Mesothelial cell of epicardium (in vitro differentiated cells): ENCODE data around the gene ZNF18. TPM values are rescaled to one million over a fixed set of nuclear protein-coding genes. Genes with fewer than 3 reads are reported as not detected.

Experiments
- DNase-seq, 2 experiments: peaks; one replicate each; pipeline ENCODE4 v3.0.0; 2021; ENCODE audit warnings: low spot score in 2 of 2; ENCODE audit not compliant: unreplicated experiment in 2 of 2
- H3K27ac Mint-ChIP-seq: 2 replicates; pipeline ENCODE4 v1.8.0; 2021; ENCODE audit warnings: mixed read lengths
- H3K27me3 Mint-ChIP-seq: 2 replicates; pipeline ENCODE4 v1.8.0; 2021; ENCODE audit warnings: low read depth, mixed read lengths
- H3K36me3 Mint-ChIP-seq: 2 replicates; pipeline ENCODE4 v1.8.0; 2021; ENCODE audit warnings: mixed read lengths
- H3K4me1 Mint-ChIP-seq: 2 replicates; pipeline ENCODE4 v1.8.0; 2021; ENCODE audit warnings: mixed read lengths
- H3K4me3 Mint-ChIP-seq: 2 replicates; pipeline ENCODE4 v1.8.0; 2021; ENCODE audit warnings: mild to moderate bottlenecking, moderate library complexity, mixed read lengths
- H3K9me3 Mint-ChIP-seq: 2 replicates; pipeline ENCODE4 v1.8.0; 2021; ENCODE audit warnings: mixed read lengths
- CTCF ChIP-seq: fragments of 200-600 bp; sonication (generic); IDR thresholded peaks from one replicate; pipeline ENCODE4 v1.5.0; 2021; ENCODE audit warnings: antibody characterized with exemption; ENCODE audit not compliant: unreplicated experiment
- total RNA-seq: library from RNA; stranded (reverse); gene quantifications from 3 replicates; pipeline ENCODE4 v1.2.1, GENCODE V29; 2021

Gene ZNF18
- total RNA-seq, 1 donor from 2014 or later = 10.1 TPM

GRCh38 chr17:12022310-12022709 is 25.0 kb upstream of the ZNF18 start:
- Mint-ChIP-seq H3K27me3 (peaks cover 13% of the 10 kb centered on the region), H3K4me1 (peaks cover 43% of the 10 kb centered on the region), H3K9me3 (no peaks in the 10 kb centered on the region), H3K4me3 (peak overlapping the region; percentile 78), H3K27ac (no peak overlapping the region), H3K36me3 (no peaks in the 10 kb centered on the region)
- no peak for TF ChIP-seq CTCF
- no peak for DNase-seq

- Mint-ChIP-seq H3K27me3 (peaks cover 13% of the 10 kb centered on the region), H3K9me3 (no peaks in the 10 kb centered on the region), H3K4me3 (peak overlapping the region; percentile 78), H3K4me1 (peaks cover 39% of the 10 kb centered on the region), H3K27ac (peak overlapping the region; percentile 90), H3K36me3 (no peaks in the 10 kb centered on the region)
- DNase-seq = no peak
- no peak for TF ChIP-seq CTCF
These were observed 24.4 kb upstream of the ZNF18 start for GRCh38 chr17:12021623-12022140.

GRCh38 chr17:12020642-12021622 is 23.7 kb upstream of the ZNF18 start, which contains the start of gene MAP2K4:
Gene MAP2K4 (plus strand): TSS chr17:12020877. CDS start chr17:12020887, 10 bp downstream.
- DNase-seq = peak; percentile 88 to 99
- Mint-ChIP-seq H3K4me1 (peaks cover 36% of the 10 kb centered on the region), H3K36me3 (no peaks in the 10 kb centered on the region), H3K9me3 (no peaks in the 10 kb centered on the region), H3K4me3 (peak within 1 kb of the TSS; percentile 78), H3K27ac (peak within 1 kb of the TSS; percentile 90), H3K27me3 (peaks cover 13% of the 10 kb centered on the region)
- TF ChIP-seq CTCF = no peak

- TF ChIP-seq CTCF = no peak
- Mint-ChIP-seq H3K36me3 (no peaks in the 10 kb centered on the region), H3K27ac (no peak overlapping the region), H3K27me3 (peaks cover 6% of the 10 kb centered on the region), H3K4me1 (no peaks in the 10 kb centered on the region), H3K9me3 (no peaks in the 10 kb centered on the region), H3K4me3 (no peak overlapping the region)
- DNase-seq = no peak
These were observed 10.2 kb upstream of the ZNF18 start for GRCh38 chr17:12007466-12007865.

GRCh38 chr17:11999696-12000095 is 2.4 kb upstream of the ZNF18 start:
- Mint-ChIP-seq H3K4me1 (peaks cover 6% of the 10 kb centered on the region), H3K27me3 (no peaks in the 10 kb centered on the region), H3K36me3 (no peaks in the 10 kb centered on the region), H3K4me3 (no peak overlapping the region), H3K27ac (no peak overlapping the region), H3K9me3 (no peaks in the 10 kb centered on the region)
- no peak for DNase-seq
- no peak for TF ChIP-seq CTCF
